Fibroblast of lung (primary cell): ENCODE results near the gene FDX1. TPM values are rescaled to one million over a fixed set of nuclear protein-coding genes. Genes with fewer than 3 reads are reported as not detected.

Experiments
- DNase-seq, 2 donors: peaks; one replicate each; pipeline versions ENCODE4 v3.0.0 to v3.0.0-alpha.2; 2010; ENCODE audit warnings: low read depth in 2 of 2
- H2AFZ ChIP-seq: 2 replicates; pipeline ENCODE4 v1.5.1; 2012; ENCODE audit warnings: low read length, control low read depth, inconsistent platforms
- H3K27ac ChIP-seq: 2 replicates; pipeline ENCODE4 v1.5.1; 2011; ENCODE audit warnings: low read length, control low read depth; ENCODE audit not compliant: insufficient read depth
- H3K27me3 ChIP-seq: 2 replicates; pipeline ENCODE4 v1.5.1; 2011; ENCODE audit warnings: mild to moderate bottlenecking, low read length; ENCODE audit not compliant: control insufficient read depth, insufficient read depth
- H3K36me3 ChIP-seq: 2 replicates; pipeline ENCODE4 v1.5.1; 2011; ENCODE audit warnings: low read length; ENCODE audit not compliant: control insufficient read depth, insufficient read depth
- H3K4me1 ChIP-seq: 2 replicates; pipeline ENCODE4 v1.5.1; 2011; ENCODE audit warnings: low read length; ENCODE audit not compliant: control insufficient read depth, insufficient read depth; ENCODE audit errors: extremely low read depth
- H3K4me2 ChIP-seq: 2 replicates; pipeline ENCODE4 v1.5.1; 2011; ENCODE audit warnings: low read length, control low read depth; ENCODE audit not compliant: insufficient read depth; ENCODE audit errors: extremely low read depth
- H3K4me3 ChIP-seq, 4 experiments: fragments of 200-600 bp in 1 of 4; sonication (generic) in 1 of 4; replicated peaks in 1 of 4; 2 replicates each; pipeline ENCODE4 v1.5.1; 2011 to 2016; ENCODE audit warnings: low read length in 4 of 4, low read depth in 3 of 4, mild to moderate bottlenecking in 3 of 4, control low read depth in 2 of 4, inconsistent platforms in 1 of 4, mixed read lengths in 1 of 4; ENCODE audit not compliant: insufficient read depth in 1 of 4; ENCODE audit errors: control extremely low read depth in 1 of 4
- H3K79me2 ChIP-seq: 2 replicates; pipeline ENCODE4 v1.5.1; 2012; ENCODE audit warnings: mild to moderate bottlenecking, low read length, inconsistent platforms; ENCODE audit not compliant: control insufficient read depth, insufficient read depth
- H3K9ac ChIP-seq: 2 replicates; pipeline ENCODE4 v1.5.1; 2011; ENCODE audit warnings: mild to moderate bottlenecking, low read length, control low read depth; ENCODE audit not compliant: insufficient read depth
- H3K9me3 ChIP-seq: 2 replicates; pipeline ENCODE4 v1.5.1; 2012; ENCODE audit warnings: low read depth, low read length; ENCODE audit not compliant: control insufficient read depth, insufficient read depth
- H4K20me1 ChIP-seq: 2 replicates; pipeline ENCODE4 v1.5.1; 2011; ENCODE audit warnings: low read length; ENCODE audit not compliant: control insufficient read depth, insufficient read depth; ENCODE audit errors: extremely low read depth
- CTCF ChIP-seq, 2 donors: IDR thresholded peaks in 1 of 2; conservative IDR thresholded peaks in 1 of 2; 1 replicate in 1 of 2; 2 replicates in 1 of 2; pipeline ENCODE4 v1.5.1; 2011 to 2012; ENCODE audit warnings: low read length in 2 of 2, control low read depth in 1 of 2, inconsistent platforms in 1 of 2, low read depth in 1 of 2, mild to moderate bottlenecking in 1 of 2
- EZH2 ChIP-seq: IDR thresholded peaks from 2 replicates; pipeline ENCODE4 v1.5.1; 2012; ENCODE audit warnings: low read length, control low read depth, mild to moderate bottlenecking; ENCODE audit errors: missing control alignments
- polyA plus RNA-seq, 2 donors: library from polyadenylated mRNA; depleted of rRNA in 1 of 2; stranded (reverse) in 1 of 2; unstranded in 1 of 2; fragments of >200 nt; gene quantifications; 2 replicates each; pipeline ENCODE4 v1.2.1, GENCODE V29; 2011 to 2012; ENCODE audit warnings: missing spikeins in 1 of 2
- total RNA-seq: library from RNA; depleted of rRNA; stranded (reverse); fragments of >200 nt; gene quantifications from 2 replicates; pipeline ENCODE4 v1.2.1, GENCODE V29; 2014

The FDX1 gene
- total and polyA plus RNA-seq, 2 donors (not counting 1 experiment from before 2014, with no cell fraction given), result 8.3 to 11.4 TPM

- DNase-seq, result peak; percentile 37 to 58
- Histone ChIP-seq H3K27ac (no peak overlapping the region), H3K79me2 (peaks cover 32% of the 10 kb centered on the region), H3K4me2 (no peak overlapping the region), H3K4me3 (no peak overlapping the region), H3K27me3 (no peaks in the 10 kb centered on the region), H3K9me3 (no peaks in the 10 kb centered on the region), H3K4me1 (peaks cover 2% of the 10 kb centered on the region), H3K36me3 (no peaks in the 10 kb centered on the region), H3K9ac (no peak overlapping the region), H2AFZ (no peak overlapping the region), H4K20me1 (no peaks in the 10 kb centered on the region)
- TF ChIP-seq CTCF (conservative IDR thresholded peaks at IDR 0.05 in 1 of 2, IDR thresholded peaks at IDR 0.05 in 1 of 2; ENCODE audit: low read depth in 1 of 2, low read length in 2 of 2) (no peak), EZH2 (no peak)
Measured at GRCh38 chr11:110435780-110436717, 6.3 kb downstream of the FDX1 start.

- H3K9me3 ChIP-seq, result no peaks in the 10 kb centered on the region
- H3K27me3 ChIP-seq, result no peaks in the 10 kb centered on the region
- no peak for DNase-seq
- no peaks in the 10 kb centered on the region for H4K20me1 ChIP-seq
- H3K9ac ChIP-seq, result no peak overlapping the region
- H3K79me2 ChIP-seq, result peaks cover 14% of the 10 kb centered on the region
- TF ChIP-seq CTCF (conservative IDR thresholded peaks at IDR 0.05 in 1 of 2, IDR thresholded peaks at IDR 0.05 in 1 of 2; ENCODE audit: low read depth in 1 of 2, low read length in 2 of 2) (no peak), EZH2 (no peak)
- H3K4me1 ChIP-seq, result peaks cover 2% of the 10 kb centered on the region
- no peak overlapping the region for H3K4me3 ChIP-seq
- no peak overlapping the region for H3K27ac ChIP-seq
- no peaks in the 10 kb centered on the region for H3K36me3 ChIP-seq
- H3K4me2 ChIP-seq, result no peak overlapping the region
- no peak overlapping the region for H2AFZ ChIP-seq
Measured at GRCh38 chr11:110438017-110438416, 8.3 kb downstream of the FDX1 start.

- no peaks in the 10 kb centered on the region for H3K79me2 ChIP-seq
- no peaks in the 10 kb centered on the region for H3K36me3 ChIP-seq
- no peaks in the 10 kb centered on the region for H3K27me3 ChIP-seq
- DNase-seq, result peak in 1 of 2 donors; percentile 45
- H3K4me1 ChIP-seq, result no peaks in the 10 kb centered on the region
- H3K4me3 ChIP-seq, result no peak overlapping the region
- no peaks in the 10 kb centered on the region for H3K9me3 ChIP-seq
- no peak for TF ChIP-seq CTCF (conservative IDR thresholded peaks at IDR 0.05 in 1 of 2, IDR thresholded peaks at IDR 0.05 in 1 of 2; ENCODE audit: low read depth in 1 of 2, low read length in 2 of 2)
- TF ChIP-seq EZH2, result no peak
- no peak overlapping the region for H3K9ac ChIP-seq
- no peaks in the 10 kb centered on the region for H4K20me1 ChIP-seq
- no peak overlapping the region for H3K27ac ChIP-seq
- H2AFZ ChIP-seq, result no peak overlapping the region
- H3K4me2 ChIP-seq, result no peak overlapping the region
Measured at GRCh38 chr11:110445437-110445836, 15.7 kb downstream of the FDX1 start.
